HCT116 (cell line): Measurements from ENCODE around the gene ATP6V1E1. TPM values are rescaled to one million over a fixed set of nuclear protein-coding genes. Genes with fewer than 3 reads are reported as not detected.
A peak's percentile ranks its signal among the peaks of the same experiment; 100 is the strongest.

ENCODE experiments used
- ATAC-seq: fragments of 200-7000 bp; cut with Tn5 transposase; 2 replicates; pipeline ENCODE4 v1.9.1; 2020; ENCODE audit warnings: mild to moderate bottlenecking, moderate library complexity
- BruUV-seq: library from RNA; stranded (reverse); fragments of 400-500 nt; replicated peaks from 2 replicates; lab custom pipeline; 2021; lab: Mats Ljungman, UMichigan
- CTCF ChIA-PET: fragments of 300-600 bp; sonication (Branson Sonifier 250); formaldehyde crosslinking; loops from one replicate; lab custom pipeline; 2021; ENCODE audit warnings: antibody characterized with exemption; lab: Charles Lee
- POLR2A ChIA-PET: fragments of 300-600, 350-600 bp; sonication (Branson Sonifier 250); formaldehyde crosslinking; loops from one replicate; lab custom pipeline; 2021; ENCODE audit warnings: antibody characterized with exemption; lab: Charles Lee
- RAD21 ChIA-PET, 2 experiments: fragments of 300-600 bp; sonication (Branson Sonifier 250); formaldehyde crosslinking; loops; one replicate each; lab custom pipeline; 2023; ENCODE audit warnings: low total read pairs in 2 of 2; ENCODE audit not compliant: uncharacterized antibody in 2 of 2, unreplicated experiment in 2 of 2, low non-redundant PET in 1 of 2; lab: Charles Lee
- DNase-seq: peaks from one replicate; pipeline ENCODE4 v3.0.0-alpha.2; 2010; ENCODE audit warnings: low read depth, low spot score
- H2AFZ ChIP-seq: fragments of 200-600 bp; shearing (Covaris generic), sonication (generic); 2 replicates; pipeline ENCODE4 v1.6.1; 2017; ENCODE audit warnings: low read depth, mixed run types, mixed read lengths, antibody characterized with exemption, low read length; ENCODE audit not compliant: poor library complexity, severe bottlenecking
- H3K27ac ChIP-seq: 2 replicates; pipeline ENCODE4 v1.5.1; 2012; ENCODE audit warnings: low read depth, low read length
- H3K27me3 ChIP-seq: fragments of 200-600 bp; sonication (generic); 2 replicates; pipeline ENCODE4 v1.6.1; 2016; ENCODE audit warnings: mixed run types, low read length, mixed read lengths; ENCODE audit not compliant: insufficient read depth
- H3K36me3 ChIP-seq, 2 experiments: fragments of 200-500 bp in 1 of 2; fragments of 200-600 bp in 1 of 2; sonication (Bioruptor generic) in 1 of 2; sonication (generic) in 1 of 2; 2 replicates each; pipeline versions ENCODE4 v1.5.1 to v1.6.1; 2014 to 2016; ENCODE audit warnings: low read length in 2 of 2, inconsistent platforms in 1 of 2, mixed read lengths in 1 of 2, mixed run types in 1 of 2; ENCODE audit not compliant: insufficient read depth in 2 of 2, control insufficient read depth in 1 of 2
- H3K4me1 ChIP-seq, 2 experiments: fragments of 200-600 bp in 1 of 2; sonication (generic) in 1 of 2; 2 replicates each; pipeline versions ENCODE4 v1.5.1 to v1.6.1; 2012 to 2017; ENCODE audit warnings: low read length in 2 of 2, inconsistent platforms in 1 of 2, mild to moderate bottlenecking in 1 of 2, mixed read lengths in 1 of 2, mixed run types in 1 of 2, moderate library complexity in 1 of 2; ENCODE audit not compliant: insufficient read depth in 2 of 2, control insufficient read depth in 1 of 2
- H3K4me2 ChIP-seq: fragments of 200-600 bp; sonication (generic); 2 replicates; pipeline ENCODE4 v1.6.1; 2017; ENCODE audit warnings: mixed run types, low read length, mixed read lengths
- H3K4me3 ChIP-seq, 2 experiments: fragments of 200-600 bp in 1 of 2; sonication (generic) in 1 of 2; replicated peaks in 1 of 2; 2 replicates each; pipeline ENCODE4 v1.5.1; 2011 to 2016; ENCODE audit warnings: low read length in 2 of 2, control low read depth in 1 of 2, low read depth in 1 of 2, mild to moderate bottlenecking in 1 of 2, mixed read lengths in 1 of 2, mixed run types in 1 of 2
- H3K79me2 ChIP-seq: fragments of 200-600 bp; sonication (generic); 2 replicates; pipeline ENCODE4 v1.6.1; 2017; ENCODE audit warnings: mild to moderate bottlenecking, mixed run types, low read length, moderate library complexity, mixed read lengths; ENCODE audit not compliant: insufficient read depth
- H3K9ac ChIP-seq: fragments of 200-600 bp; sonication (generic); 2 replicates; pipeline ENCODE4 v1.6.1; 2016; ENCODE audit warnings: low read length, mixed read lengths
- H3K9me2 ChIP-seq: fragments of 200-600 bp; sonication (generic), shearing (Covaris generic); 2 replicates; pipeline ENCODE4 v1.6.1; 2017; ENCODE audit warnings: mixed run types, mild to moderate bottlenecking, moderate library complexity; ENCODE audit not compliant: insufficient read depth
- H3K9me3 ChIP-seq, 2 experiments: fragments of 200-500 bp in 1 of 2; fragments of 200-600 bp in 1 of 2; sonication (Bioruptor generic) in 1 of 2; sonication (generic) in 1 of 2; 2 replicates each; pipeline ENCODE4 v1.6.1; 2014 to 2017; ENCODE audit warnings: low read length in 2 of 2, mixed read lengths in 2 of 2, inconsistent platforms in 1 of 2, low read depth in 1 of 2, mild to moderate bottlenecking in 1 of 2, mixed run types in 1 of 2, moderate library complexity in 1 of 2; ENCODE audit not compliant: control insufficient read depth in 1 of 2, insufficient read depth in 1 of 2
- H4K20me1 ChIP-seq: fragments of 200-600 bp; sonication (generic), shearing (Covaris generic); 2 replicates; pipeline ENCODE4 v1.6.1; 2017; ENCODE audit warnings: mixed run types, mild to moderate bottlenecking, moderate library complexity; ENCODE audit not compliant: insufficient read depth
- EGR1 ChIP-seq: IDR thresholded peaks from 2 replicates; pipeline ENCODE4 v1.6.1; 2012; ENCODE audit warnings: low read depth
- EZH2 ChIP-seq: fragments of 200-600 bp; sonication (generic); IDR thresholded peaks from 2 replicates; pipeline ENCODE4 v1.6.1; 2017; ENCODE audit warnings: antibody characterized with exemption, mixed run types
- EZH2phosphoT487 ChIP-seq: fragments of 200-600 bp; IDR thresholded peaks from 2 replicates; pipeline ENCODE4 v1.6.1; 2018; ENCODE audit warnings: antibody characterized with exemption, borderline replicate concordance
- FOSL1 ChIP-seq: IDR thresholded peaks from 2 replicates; pipeline ENCODE4 v1.6.1; 2012; ENCODE audit warnings: low read depth
- JUND ChIP-seq: IDR thresholded peaks from 2 replicates; pipeline ENCODE4 v1.6.1; 2012
- POLR2A ChIP-seq: IDR thresholded peaks from 2 replicates; pipeline ENCODE4 v1.7.0; 2011; ENCODE audit warnings: borderline replicate concordance; ENCODE audit not compliant: insufficient read depth, insufficient read length; ENCODE audit errors: extremely low read depth
- POLR2AphosphoS5 ChIP-seq: IDR thresholded peaks from 2 replicates; pipeline ENCODE4 v1.6.1; 2011; ENCODE audit warnings: mild to moderate bottlenecking, low read depth, low read length, moderate library complexity
- RAD21 ChIP-seq: IDR thresholded peaks from 2 replicates; pipeline ENCODE4 v1.6.1; 2012; ENCODE audit warnings: low read depth, mild to moderate bottlenecking
- SP1 ChIP-seq: IDR thresholded peaks from 2 replicates; pipeline ENCODE4 v1.6.1; 2012; ENCODE audit warnings: low read depth
- ZNF274 ChIP-seq: fragments of 200-500 bp; sonication (Bioruptor generic); IDR thresholded peaks from 2 replicates; pipeline ENCODE4 v1.6.1; 2014; ENCODE audit warnings: mild to moderate bottlenecking, low read depth, low read length, inconsistent platforms
- intact Hi-C: fragments of 100-400 bp; cut with micrococcal nuclease; formaldehyde crosslinking; loops from 2 replicates; pipeline ENCODE4 v1.10.0; 2022
- total RNA-seq: library from RNA; stranded (reverse); gene quantifications from one replicate; pipeline ENCODE4 v1.2.1, GENCODE V29; 2021; ENCODE audit not compliant: unreplicated experiment

The ATP6V1E1 gene
- total RNA-seq, 1 experiment from 2014 or later: 107 TPM

DNA sequence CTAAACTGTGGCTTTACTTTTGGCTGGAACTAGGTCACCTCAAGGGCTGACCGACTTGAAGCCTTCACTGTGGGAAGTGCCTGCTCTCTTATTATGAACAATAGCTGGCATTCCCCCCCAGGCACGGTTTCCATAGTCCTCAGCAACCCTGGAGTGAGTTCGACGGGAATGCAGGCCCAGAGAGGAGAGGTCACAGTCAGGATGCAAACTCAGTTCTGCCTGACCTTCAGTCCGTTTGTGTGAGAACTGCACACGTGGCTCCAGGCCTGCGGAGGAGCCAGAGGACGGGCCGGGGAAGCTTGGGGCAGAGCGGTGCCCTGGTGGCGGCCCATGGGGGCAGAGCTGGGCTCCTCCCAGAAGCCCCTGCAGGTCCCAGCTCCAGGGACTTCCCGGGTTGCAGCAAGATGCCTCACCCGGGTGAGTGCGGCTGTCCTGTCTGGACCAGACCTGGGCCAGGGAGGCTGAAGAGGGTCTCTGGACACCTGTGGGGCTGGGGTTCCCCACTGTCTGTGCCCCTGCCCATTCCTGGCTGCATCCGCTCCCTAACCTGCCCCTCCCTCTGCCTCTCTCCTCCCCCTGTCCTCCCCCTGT, 48.0 kb downstream of the ATP6V1E1 start:
- ChIA-PET POLR2A (no interaction called here), RAD21 (no interaction called here), CTCF (no interaction called here)
- no peak overlapping the region for H3K4me2 ChIP-seq
- peaks cover 0 to 5% of the 10 kb centered on the region in 2 experiments; a peak in 1 of 4 replicates for H3K4me1 ChIP-seq
- TF ChIP-seq SP1 (no peak), JUND (no peak), ZNF274 (no peak), EZH2phosphoT487 (no peak), RAD21 (no peak), POLR2AphosphoS5 (no peak), EGR1 (no peak)
- DNase-seq (no peak), ATAC-seq (peak; percentile 70)
- H3K27ac ChIP-seq: no peak overlapping the region
- intact Hi-C loops: no loop called here
- H3K36me3 ChIP-seq: no peaks in the 10 kb centered on the region
- H4K20me1 ChIP-seq: no peaks in the 10 kb centered on the region
- H3K27me3 ChIP-seq: no peaks in the 10 kb centered on the region
- H3K79me2 ChIP-seq: no peaks in the 10 kb centered on the region
- H2AFZ ChIP-seq: no peak overlapping the region
- H3K9me2 ChIP-seq: no peaks in the 10 kb centered on the region
- BruUV-seq: no TSS peak
- no peak overlapping the region for H3K9ac ChIP-seq
- H3K9me3 ChIP-seq: no peaks in the 10 kb centered on the region
- H3K4me3 ChIP-seq: no peak overlapping the region

DNA sequence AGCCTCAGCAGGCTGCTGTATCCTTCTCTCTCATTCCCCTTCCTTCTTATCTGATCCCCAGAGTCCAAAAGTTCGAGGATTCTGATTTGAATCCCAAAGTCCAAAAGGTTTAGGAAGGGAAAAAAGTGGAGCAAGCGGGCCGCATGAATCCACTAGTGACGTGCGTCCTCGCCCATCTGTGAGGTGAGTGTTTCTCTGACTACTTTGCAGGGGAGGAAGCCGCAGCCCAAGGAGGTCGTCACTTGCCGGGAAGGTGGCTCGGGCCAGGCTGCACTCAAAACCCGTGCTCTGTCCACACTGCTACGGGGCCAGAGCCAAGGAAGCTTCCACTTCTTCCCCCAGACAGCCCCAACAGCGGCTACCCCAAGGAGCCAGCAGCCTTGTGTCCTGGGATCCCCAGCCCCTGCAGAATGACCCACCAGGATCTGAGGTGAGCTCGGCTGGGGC, 49.0 kb downstream of the ATP6V1E1 start:
- ATAC-seq (no peak), DNase-seq (no peak)
- no peak overlapping the region for H3K4me2 ChIP-seq
- TF ChIP-seq EZH2 (no peak), SP1 (no peak), POLR2A (no peak), EZH2phosphoT487 (no peak), POLR2AphosphoS5 (no peak), FOSL1 (no peak), ZNF274 (no peak)
- H2AFZ ChIP-seq: no peak overlapping the region
- intact Hi-C loops: no loop called here
- H3K9me2 ChIP-seq: no peaks in the 10 kb centered on the region
- ChIA-PET RAD21 (no interaction called here), CTCF (no interaction called here), POLR2A (no interaction called here)
- H3K9ac ChIP-seq: no peak overlapping the region
- H3K4me1 ChIP-seq: peaks cover 0 to 5% of the 10 kb centered on the region in 2 experiments; a peak in 1 of 4 replicates
- no peak overlapping the region for H3K27ac ChIP-seq
- no peaks in the 10 kb centered on the region for H3K27me3 ChIP-seq
- H3K4me3 ChIP-seq: no peak overlapping the region
- no peaks in the 10 kb centered on the region for H3K79me2 ChIP-seq
- no peaks in the 10 kb centered on the region for H3K36me3 ChIP-seq
- no TSS peak for BruUV-seq
- H3K9me3 ChIP-seq: no peaks in the 10 kb centered on the region
- H4K20me1 ChIP-seq: no peaks in the 10 kb centered on the region
